GM12875 (cell line): ENCODE measurements around the gene CALHM6.
A peak's percentile ranks its signal among the peaks of the same experiment; 100 is the strongest.

Experiments used
- H3K4me3 ChIP-seq: one replicate; pipeline ENCODE4 v1.5.1; 2011; ENCODE audit warnings: low read depth, low read length, control low read depth
- CTCF ChIP-seq: IDR thresholded peaks from 2 replicates; pipeline ENCODE4 v1.5.1; 2011; ENCODE audit warnings: low read depth, mild to moderate bottlenecking, control low read depth, inconsistent platforms, low read length, moderate library complexity, borderline replicate concordance; ENCODE audit not compliant: insufficient read depth

Gene CALHM6

DNA sequence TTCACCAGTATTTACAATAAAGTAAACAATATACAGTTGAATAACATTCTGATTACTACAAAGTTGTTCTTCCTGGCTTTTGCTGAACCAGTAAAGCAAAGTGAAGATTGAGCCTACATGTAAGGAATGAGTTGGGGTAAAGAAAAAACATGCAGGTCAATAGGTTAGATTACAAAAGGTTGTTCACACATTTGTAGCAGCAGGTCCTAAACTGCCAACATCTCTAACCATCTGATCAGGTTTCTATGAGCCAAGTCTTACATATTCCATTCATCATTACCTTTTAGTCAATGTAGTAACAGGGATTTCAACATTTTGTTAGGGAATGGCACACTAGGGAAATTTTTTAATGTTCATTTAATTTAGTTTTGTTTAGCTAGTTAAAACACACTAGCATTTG lies 9.3 kb upstream of the CALHM6 start:
- TF ChIP-seq CTCF: no peak

GRCh38 chr6:116452531-116452930 lies 8.6 kb upstream of the CALHM6 start:
- no peak overlapping the region for H3K4me3 ChIP-seq
- TF ChIP-seq CTCF: no peak

More for the DNA sequence above, 9.3 kb upstream of the CALHM6 start:
- no peak overlapping the region for H3K4me3 ChIP-seq

DNA sequence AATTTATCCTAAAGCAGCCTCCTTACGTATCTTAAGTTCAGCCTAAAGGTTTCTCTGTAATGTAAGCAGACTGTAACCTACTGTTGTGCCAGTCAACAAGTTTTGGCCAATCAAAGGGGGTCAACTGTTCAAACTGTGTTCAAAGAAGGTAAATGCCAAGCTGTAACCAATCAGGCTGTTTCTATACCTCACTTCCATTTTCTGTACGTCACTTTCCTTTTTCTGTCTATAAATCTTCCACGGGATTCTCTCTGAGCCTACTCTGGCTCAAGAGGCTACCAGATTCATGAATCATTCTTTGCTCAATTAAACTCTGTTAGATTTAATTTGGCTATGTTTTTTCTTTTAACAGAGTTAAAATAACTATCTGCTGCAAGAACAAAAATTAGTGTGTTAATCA lies 5.1 kb upstream of the CALHM6 start:
- TF ChIP-seq CTCF: no peak

GRCh38 chr6:116456927-116457326 lies 4.2 kb upstream of the CALHM6 start:
- no peak for TF ChIP-seq CTCF
- no peak overlapping the region for H3K4me3 ChIP-seq

More for the DNA sequence above, 5.1 kb upstream of the CALHM6 start:
- H3K4me3 ChIP-seq: no peak overlapping the region

DNA sequence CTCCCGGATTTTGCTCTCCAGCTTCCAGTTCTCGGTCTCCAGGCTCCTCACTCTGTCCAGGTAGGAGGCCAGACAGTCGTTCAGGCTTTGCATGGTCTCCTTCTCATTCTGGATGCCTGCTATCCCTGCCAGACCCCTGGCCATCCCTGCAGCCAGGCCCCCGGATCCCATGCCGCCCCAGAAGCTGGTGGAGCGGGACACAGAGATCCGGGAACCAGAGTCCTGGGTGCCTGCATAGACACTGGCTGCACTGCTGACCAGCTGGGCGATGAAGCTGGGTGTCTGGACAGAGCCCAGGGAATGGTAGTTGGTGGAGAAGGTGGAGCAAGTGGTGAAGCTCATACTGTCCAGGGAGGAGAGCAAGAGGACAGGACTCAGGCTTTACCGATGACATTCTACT lies 2.9 kb upstream of the CALHM6 start:
- no peak overlapping the region for H3K4me3 ChIP-seq
- TF ChIP-seq CTCF: no peak

GRCh38 chr6:116459927-116460326 lies 1.2 kb upstream of the CALHM6 start:
- H3K4me3 ChIP-seq: no peak overlapping the region
- no peak for TF ChIP-seq CTCF

GRCh38 chr6:116461932-116462885 lies 1.0 kb downstream of the CALHM6 start:
- peak overlapping the region; percentile 40 for H3K4me3 ChIP-seq
- TF ChIP-seq CTCF: no peak
